ENCODE data around the gene C2orf81.
A peak's percentile ranks its signal among the peaks of the same experiment; 100 is the strongest.
"Not testable (repeated sequence)": the region's sequence is repeated elsewhere in the genome, so short reads cannot be mapped to it uniquely, and the experiment has no call there.

C2orf81 gene

GRCh38 chr2:74461187-74462053 is 40.0 kb upstream of the C2orf81 start:
- peaks cover 0 to 40% (median 36%) of the 10 kb centered on the region in 4 donors for H3K4me1 ChIP-seq
- no peak overlapping the region for H3K27ac ChIP-seq

GRCh38 chr2:74460187-74460586 is 38.8 kb upstream of the C2orf81 start:
- H3K27ac ChIP-seq; DNase-seq; intact Hi-C loops (cut with DNase I; ENCODE audit: low total_unique reads); H3K9me3 ChIP-seq; H3K4me3 ChIP-seq; H3K27me3 ChIP-seq: not testable (repeated sequence)
- peaks cover 0 to 44% (median 41%) of the 10 kb centered on the region in 4 donors for H3K4me1 ChIP-seq
- peaks cover 0 to 27% (median 10%) of the 10 kb centered on the region in 3 donors for H3K36me3 ChIP-seq

More at GRCh38 chr2:74461187-74462053, 40.0 kb upstream of the C2orf81 start:
- TF ChIP-seq CTCF (IDR thresholded peaks at IDR 0.05) = no peak
- Histone ChIP-seq H3K36me3 (peaks cover 0 to 27% (median 10%) of the 10 kb centered on the region in 3 donors), H3K9me3 (no peaks in the 10 kb centered on the region), H3K4me3 (no peak overlapping the region), H3K27me3 (no peaks in the 10 kb centered on the region)
- DNase-seq = no peak
- intact Hi-C loops (cut with DNase I; ENCODE audit: low total_unique reads) = no loop called here

- H3K27me3 ChIP-seq; H3K9me3 ChIP-seq; H3K27ac ChIP-seq; intact Hi-C loops (cut with DNase I; ENCODE audit: low total_unique reads); DNase-seq: not testable (repeated sequence)
- peak overlapping the region in 1 of 2 donors; percentile 66 for H3K4me3 ChIP-seq
- peaks cover 0 to 45% (median 41%) of the 10 kb centered on the region in 4 donors for H3K4me1 ChIP-seq
- peaks cover 0 to 27% (median 10%) of the 10 kb centered on the region in 3 donors for H3K36me3 ChIP-seq
Measured at GRCh38 chr2:74459503-74460118, 38.2 kb upstream of the C2orf81 start.

GRCh38 chr2:74458938-74459363 is 37.5 kb upstream of the C2orf81 start:
- no peaks in the 10 kb centered on the region for H3K9me3 ChIP-seq
- intact Hi-C loops (cut with DNase I; ENCODE audit: low total_unique reads) = no loop called here
- peak overlapping the region; percentile 66 to 92 for H3K4me3 ChIP-seq
- no peak for TF ChIP-seq CTCF (IDR thresholded peaks at IDR 0.05)
- H3K4me1 ChIP-seq = peaks cover 0 to 38% (median 34%) of the 10 kb centered on the region in 4 donors
- DNase-seq = no peak
- H3K27me3 ChIP-seq = no peaks in the 10 kb centered on the region
- H3K36me3 ChIP-seq = peaks cover 0 to 27% (median 10%) of the 10 kb centered on the region in 3 donors
- peak overlapping the region; percentile 82 to 85 for H3K27ac ChIP-seq

- peak in 1 of 2 experiments; percentile 40 for TF ChIP-seq CTCF (IDR thresholded peaks at IDR 0.05)
- Histone ChIP-seq H3K27ac (peak within 1 kb of the TSS; percentile 96 to 97), H3K4me1 (peaks cover 0 to 34% (median 33%) of the 10 kb centered on the region in 4 donors), H3K4me3 (peak within 1 kb of the TSS; percentile 66 to 92), H3K9me3 (no peaks in the 10 kb centered on the region), H3K27me3 (no peaks in the 10 kb centered on the region), H3K36me3 (peaks cover 0 to 26% (median 10%) of the 10 kb centered on the region in 3 donors)
- intact Hi-C loops (cut with DNase I; ENCODE audit: low total_unique reads) = no loop called here
- DNase-seq = peak; percentile 100
Measured at GRCh38 chr2:74458132-74458937, 36.9 kb upstream of the C2orf81 start, which contains the start of gene WBP1. WBP1 (plus strand) TSS chr2:74458438; CDS start chr2:74458603, 165 bp downstream.

GRCh38 chr2:74457549-74458131 is 36.2 kb upstream of the C2orf81 start:
- Histone ChIP-seq H3K4me3 (peak overlapping the region; percentile 66 to 92), H3K27me3 (no peaks in the 10 kb centered on the region), H3K27ac (peak overlapping the region; percentile 96 to 97), H3K4me1 (peaks cover 0 to 34% (median 33%) of the 10 kb centered on the region in 4 donors), H3K36me3 (peaks cover 0 to 19% (median 5%) of the 10 kb centered on the region in 3 donors), H3K9me3 (no peaks in the 10 kb centered on the region)
- intact Hi-C loops (cut with DNase I; ENCODE audit: low total_unique reads) = no loop called here
- peak; percentile 48 to 80 for DNase-seq
- no peak for TF ChIP-seq CTCF (IDR thresholded peaks at IDR 0.05)

All from tibial artery (tissue), 4 donors.